ENCODE results near the gene CACNB2.

GRCh38 chr10:18501629-18502028 lies 361.4 kb downstream of the CACNB2 start:
- TF ChIP-seq JUN (CRISPR knock-in tag; IDR thresholded peaks at IDR 0.05): no peak
- TF ChIP-seq CREB1 (CRISPR knock-in tag; IDR thresholded peaks at IDR 0.05): no peak
- TF ChIP-seq, protein P1, sequence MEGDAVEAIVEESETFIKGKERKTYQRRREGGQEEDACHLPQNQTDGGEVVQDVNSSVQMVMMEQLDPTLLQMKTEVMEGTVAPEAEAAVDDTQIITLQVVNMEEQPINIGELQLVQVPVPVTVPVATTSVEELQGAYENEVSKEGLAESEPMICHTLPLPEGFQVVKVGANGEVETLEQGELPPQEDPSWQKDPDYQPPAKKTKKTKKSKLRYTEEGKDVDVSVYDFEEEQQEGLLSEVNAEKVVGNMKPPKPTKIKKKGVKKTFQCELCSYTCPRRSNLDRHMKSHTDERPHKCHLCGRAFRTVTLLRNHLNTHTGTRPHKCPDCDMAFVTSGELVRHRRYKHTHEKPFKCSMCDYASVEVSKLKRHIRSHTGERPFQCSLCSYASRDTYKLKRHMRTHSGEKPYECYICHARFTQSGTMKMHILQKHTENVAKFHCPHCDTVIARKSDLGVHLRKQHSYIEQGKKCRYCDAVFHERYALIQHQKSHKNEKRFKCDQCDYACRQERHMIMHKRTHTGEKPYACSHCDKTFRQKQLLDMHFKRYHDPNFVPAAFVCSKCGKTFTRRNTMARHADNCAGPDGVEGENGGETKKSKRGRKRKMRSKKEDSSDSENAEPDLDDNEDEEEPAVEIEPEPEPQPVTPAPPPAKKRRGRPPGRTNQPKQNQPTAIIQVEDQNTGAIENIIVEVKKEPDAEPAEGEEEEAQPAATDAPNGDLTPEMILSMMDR (IDR thresholded peaks at IDR 0.05): no peak
- TF ChIP-seq ATF6 (CRISPR knock-in tag; IDR thresholded peaks at IDR 0.05): no peak
- no peak for TF ChIP-seq USF1 (CRISPR knock-in tag; IDR thresholded peaks at IDR 0.05)
- TF ChIP-seq SP1 (CRISPR knock-in tag; conservative IDR thresholded peaks at IDR 0.05): no peak
- no peak for TF ChIP-seq ZBTB21 (CRISPR knock-in tag; IDR thresholded peaks at IDR 0.05; ENCODE audit: borderline replicate concordance)
- no peak for TF ChIP-seq E2F1 (CRISPR knock-in tag; IDR thresholded peaks at IDR 0.05)
- TF ChIP-seq ZNF281 (CRISPR knock-in tag; IDR thresholded peaks at IDR 0.05): no peak
